ENCODE data around the gene EFCAB12.

DNA sequence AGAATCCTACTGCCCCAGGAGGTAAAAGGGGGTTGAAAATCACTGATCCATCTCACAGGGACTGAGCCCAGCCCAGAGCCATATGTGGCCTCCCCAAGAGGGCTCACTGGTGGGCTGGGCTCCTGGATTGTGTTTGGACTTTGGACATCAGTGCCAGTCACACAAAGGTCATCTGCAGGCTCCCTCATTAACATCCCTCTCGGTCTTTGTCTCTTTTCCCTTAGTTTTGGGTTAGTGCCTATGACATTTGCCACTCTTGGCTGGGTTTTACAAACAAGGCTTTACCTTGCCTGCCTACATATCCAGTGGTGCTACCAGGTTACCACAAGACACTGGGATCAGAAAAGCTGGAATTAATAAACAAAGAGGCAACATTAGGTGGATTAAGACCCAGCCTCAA is 39.5 kb upstream of the EFCAB12 start:
- TF ChIP-seq CTCF (IDR thresholded peaks at IDR 0.05; ENCODE audit: poor library complexity) (no peak), EZH2 (IDR thresholded peaks at IDR 0.05; ENCODE audit: borderline replicate concordance) (no peak)
